Measurements from ENCODE around the gene COL27A1.

DNA sequence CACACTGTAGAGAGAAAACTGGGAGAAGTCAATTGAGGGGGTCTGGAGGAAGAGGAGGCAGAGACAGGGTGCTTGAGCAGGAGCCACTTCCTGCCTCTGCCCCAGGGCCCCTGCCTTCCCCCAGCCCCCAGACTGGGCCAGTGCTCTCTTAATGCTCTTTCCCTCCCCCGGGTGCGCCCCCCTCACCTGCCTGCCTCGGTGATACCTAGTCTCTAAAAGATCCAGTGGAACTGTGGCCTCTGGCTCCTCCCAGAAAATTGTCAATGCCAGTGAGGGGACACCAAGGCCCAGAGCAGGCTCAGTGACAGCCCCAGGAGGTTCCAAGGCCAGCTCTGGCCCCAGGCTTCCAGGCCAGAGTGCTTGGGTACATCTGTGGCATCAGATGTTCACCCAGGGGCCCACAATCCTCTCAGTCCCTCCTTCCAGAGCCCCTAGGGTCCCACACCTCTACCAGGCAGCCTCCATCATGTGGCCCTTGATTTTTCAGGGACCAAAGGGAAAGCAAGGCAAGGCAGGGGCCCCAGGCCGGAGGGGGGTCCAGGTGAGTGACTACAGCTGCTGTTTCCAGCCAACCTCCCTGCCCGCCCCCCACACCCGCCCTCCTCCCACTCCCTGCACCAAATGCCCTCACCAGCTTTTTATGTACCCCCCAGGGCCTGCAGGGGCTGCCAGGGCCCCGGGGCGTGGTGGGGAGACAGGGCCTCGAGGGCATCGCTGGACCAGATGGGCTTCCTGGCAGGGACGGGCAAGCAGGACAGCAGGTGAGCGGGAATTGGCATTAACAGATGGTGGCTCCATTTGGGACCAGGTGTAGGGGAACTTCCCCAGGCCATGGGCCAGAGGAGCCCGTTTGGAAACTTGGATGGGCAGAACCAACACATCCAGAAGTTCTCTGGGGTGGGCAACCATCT lies 134.5 kb downstream of the COL27A1 start:
- no peak for TF ChIP-seq KDM1A (IDR thresholded peaks at IDR 0.05; ENCODE audit: low read depth)
- TF ChIP-seq, protein P1, sequence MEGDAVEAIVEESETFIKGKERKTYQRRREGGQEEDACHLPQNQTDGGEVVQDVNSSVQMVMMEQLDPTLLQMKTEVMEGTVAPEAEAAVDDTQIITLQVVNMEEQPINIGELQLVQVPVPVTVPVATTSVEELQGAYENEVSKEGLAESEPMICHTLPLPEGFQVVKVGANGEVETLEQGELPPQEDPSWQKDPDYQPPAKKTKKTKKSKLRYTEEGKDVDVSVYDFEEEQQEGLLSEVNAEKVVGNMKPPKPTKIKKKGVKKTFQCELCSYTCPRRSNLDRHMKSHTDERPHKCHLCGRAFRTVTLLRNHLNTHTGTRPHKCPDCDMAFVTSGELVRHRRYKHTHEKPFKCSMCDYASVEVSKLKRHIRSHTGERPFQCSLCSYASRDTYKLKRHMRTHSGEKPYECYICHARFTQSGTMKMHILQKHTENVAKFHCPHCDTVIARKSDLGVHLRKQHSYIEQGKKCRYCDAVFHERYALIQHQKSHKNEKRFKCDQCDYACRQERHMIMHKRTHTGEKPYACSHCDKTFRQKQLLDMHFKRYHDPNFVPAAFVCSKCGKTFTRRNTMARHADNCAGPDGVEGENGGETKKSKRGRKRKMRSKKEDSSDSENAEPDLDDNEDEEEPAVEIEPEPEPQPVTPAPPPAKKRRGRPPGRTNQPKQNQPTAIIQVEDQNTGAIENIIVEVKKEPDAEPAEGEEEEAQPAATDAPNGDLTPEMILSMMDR (IDR thresholded peaks at IDR 0.05), result no peak
- TF ChIP-seq MYC (IDR thresholded peaks at IDR 0.05; ENCODE audit: borderline replicate concordance, low read length), result no peak
- no peak for TF ChIP-seq SMC3 (IDR thresholded peaks at IDR 0.05)
- TF ChIP-seq, protein P2, sequence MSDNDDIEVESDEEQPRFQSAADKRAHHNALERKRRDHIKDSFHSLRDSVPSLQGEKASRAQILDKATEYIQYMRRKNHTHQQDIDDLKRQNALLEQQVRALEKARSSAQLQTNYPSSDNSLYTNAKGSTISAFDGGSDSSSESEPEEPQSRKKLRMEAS (IDR thresholded peaks at IDR 0.05), result no peak
- no peak for TF ChIP-seq EP300 (IDR thresholded peaks at IDR 0.05)
- TF ChIP-seq CEBPB (IDR thresholded peaks at IDR 0.05), result no peak
- TF ChIP-seq POLR2A (IDR thresholded peaks at IDR 0.05; ENCODE audit: low read length), result no peak
- TF ChIP-seq, protein P3, sequence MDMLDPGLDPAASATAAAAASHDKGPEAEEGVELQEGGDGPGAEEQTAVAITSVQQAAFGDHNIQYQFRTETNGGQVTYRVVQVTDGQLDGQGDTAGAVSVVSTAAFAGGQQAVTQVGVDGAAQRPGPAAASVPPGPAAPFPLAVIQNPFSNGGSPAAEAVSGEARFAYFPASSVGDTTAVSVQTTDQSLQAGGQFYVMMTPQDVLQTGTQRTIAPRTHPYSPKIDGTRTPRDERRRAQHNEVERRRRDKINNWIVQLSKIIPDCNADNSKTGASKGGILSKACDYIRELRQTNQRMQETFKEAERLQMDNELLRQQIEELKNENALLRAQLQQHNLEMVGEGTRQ (IDR thresholded peaks at IDR 0.05), result no peak
- no peak for TF ChIP-seq NPAS2 (CRISPR knock-in tag; IDR thresholded peaks at IDR 0.05; ENCODE audit: borderline replicate concordance)
- TF ChIP-seq PHF8 (IDR thresholded peaks at IDR 0.05; ENCODE audit: borderline replicate concordance, low read depth), result no peak
- no peak for TF ChIP-seq HDAC2 (IDR thresholded peaks at IDR 0.05)
- no peak for TF ChIP-seq RFX5 (IDR thresholded peaks at IDR 0.05)
- TF ChIP-seq POLR2AphosphoS2 (conservative IDR thresholded peaks at IDR 0.05; ENCODE audit: low read length), result no peak

All from A549 (cell line).